ENCODE results near the gene UBE2G2. TPM values are rescaled to one million over a fixed set of nuclear protein-coding genes. Genes with fewer than 3 reads are reported as not detected.

UBE2G2 gene
- total RNA-seq, 2 donors from 2014 or later, result 67.7 to 138 TPM

DNA sequence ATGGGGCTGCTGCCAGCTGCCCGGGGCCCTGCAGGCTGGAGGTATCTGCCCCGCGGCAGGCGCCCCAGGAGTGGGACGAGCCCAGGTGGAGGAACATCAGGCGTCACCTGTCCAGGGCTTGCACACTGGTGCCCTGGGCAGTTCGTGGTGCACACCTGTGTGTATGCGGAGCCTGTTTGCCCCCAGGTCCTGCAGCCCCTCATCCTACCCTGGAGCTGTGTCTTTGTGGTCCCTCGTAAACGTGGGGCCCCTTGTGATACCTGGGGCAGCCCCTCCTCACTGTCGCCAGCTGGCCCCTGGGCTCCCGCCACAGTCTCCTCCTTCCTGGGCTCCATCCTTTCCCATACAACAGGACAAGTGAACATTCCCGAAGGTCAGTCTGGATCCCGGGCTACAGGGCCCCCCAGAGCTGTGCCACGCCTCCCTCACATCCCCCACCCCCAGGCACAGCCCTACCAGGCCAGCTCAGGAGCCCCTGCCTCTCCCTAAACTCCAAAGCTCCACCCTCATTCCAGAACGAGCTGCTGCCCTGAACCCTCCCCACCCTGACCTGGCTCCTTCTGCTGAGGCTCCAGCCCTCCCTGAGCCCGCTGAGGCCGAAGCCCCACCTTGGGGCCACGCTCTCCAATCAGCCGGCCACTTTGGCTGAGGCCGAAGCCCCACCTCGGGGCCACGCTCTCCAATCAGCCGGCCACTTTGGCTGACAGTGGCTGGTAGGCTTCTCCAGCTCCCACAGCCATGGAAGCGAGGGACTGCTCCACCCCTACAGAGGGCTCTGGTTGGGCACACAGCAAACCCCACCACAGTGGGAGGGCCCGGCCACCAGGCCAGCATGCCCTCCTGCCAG, 42.6 kb downstream of the UBE2G2 start:
- TF ChIP-seq, protein P1, sequence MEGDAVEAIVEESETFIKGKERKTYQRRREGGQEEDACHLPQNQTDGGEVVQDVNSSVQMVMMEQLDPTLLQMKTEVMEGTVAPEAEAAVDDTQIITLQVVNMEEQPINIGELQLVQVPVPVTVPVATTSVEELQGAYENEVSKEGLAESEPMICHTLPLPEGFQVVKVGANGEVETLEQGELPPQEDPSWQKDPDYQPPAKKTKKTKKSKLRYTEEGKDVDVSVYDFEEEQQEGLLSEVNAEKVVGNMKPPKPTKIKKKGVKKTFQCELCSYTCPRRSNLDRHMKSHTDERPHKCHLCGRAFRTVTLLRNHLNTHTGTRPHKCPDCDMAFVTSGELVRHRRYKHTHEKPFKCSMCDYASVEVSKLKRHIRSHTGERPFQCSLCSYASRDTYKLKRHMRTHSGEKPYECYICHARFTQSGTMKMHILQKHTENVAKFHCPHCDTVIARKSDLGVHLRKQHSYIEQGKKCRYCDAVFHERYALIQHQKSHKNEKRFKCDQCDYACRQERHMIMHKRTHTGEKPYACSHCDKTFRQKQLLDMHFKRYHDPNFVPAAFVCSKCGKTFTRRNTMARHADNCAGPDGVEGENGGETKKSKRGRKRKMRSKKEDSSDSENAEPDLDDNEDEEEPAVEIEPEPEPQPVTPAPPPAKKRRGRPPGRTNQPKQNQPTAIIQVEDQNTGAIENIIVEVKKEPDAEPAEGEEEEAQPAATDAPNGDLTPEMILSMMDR (IDR thresholded peaks at IDR 0.05), result no peak
- no peaks in the 10 kb centered on the region for H3K9me3 ChIP-seq
- no peak overlapping the region for H3K27ac ChIP-seq
- DNase-seq (ENCODE audit: low spot score), result no peak
- ATAC-seq (ENCODE audit: insufficient number of reproducible peaks, low FRiP score, low read depth), result no peak
- H3K4me3 ChIP-seq, result no peak overlapping the region
- no peaks in the 10 kb centered on the region for H3K4me1 ChIP-seq (ENCODE audit: control insufficient read depth in 1 of 2, low read depth in 2 of 2)
- H3K27me3 ChIP-seq (replicated peaks; ENCODE audit: insufficient read depth), result no peaks in the 10 kb centered on the region
- no peaks in the 10 kb centered on the region for H3K36me3 ChIP-seq

DNA sequence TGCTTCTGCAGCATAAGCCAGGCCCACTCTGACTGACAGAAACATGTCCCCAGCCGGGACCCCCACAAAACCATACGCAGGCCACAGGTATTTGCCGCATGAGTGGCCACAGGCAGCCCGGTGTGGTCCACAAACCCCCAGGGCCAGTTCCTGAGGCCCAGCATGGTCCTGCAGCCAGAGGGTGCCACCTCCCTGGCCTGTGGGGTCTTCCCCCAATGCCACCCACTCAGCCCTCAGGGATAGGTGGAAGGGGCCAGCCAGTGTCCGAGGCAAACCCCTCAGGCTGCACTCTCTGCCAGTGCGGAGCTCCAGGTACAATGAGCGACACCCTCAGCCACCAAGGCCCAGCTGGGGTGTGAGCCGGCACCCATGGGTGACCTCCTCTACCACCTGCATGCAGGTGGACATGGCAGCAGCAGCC, 43.5 kb downstream of the UBE2G2 start:
- TF ChIP-seq, protein P1 (IDR thresholded peaks at IDR 0.05), result no peak
- no peaks in the 10 kb centered on the region for H3K9me3 ChIP-seq
- DNase-seq (ENCODE audit: low spot score), result no peak
- no peaks in the 10 kb centered on the region for H3K4me1 ChIP-seq (ENCODE audit: control insufficient read depth in 1 of 2, low read depth in 2 of 2)
- no peak overlapping the region for H3K27ac ChIP-seq
- no peak for ATAC-seq (ENCODE audit: insufficient number of reproducible peaks, low FRiP score, low read depth)
- H3K4me3 ChIP-seq, result no peak overlapping the region
- no peaks in the 10 kb centered on the region for H3K27me3 ChIP-seq (replicated peaks; ENCODE audit: insufficient read depth)
- H3K36me3 ChIP-seq, result no peaks in the 10 kb centered on the region

DNA sequence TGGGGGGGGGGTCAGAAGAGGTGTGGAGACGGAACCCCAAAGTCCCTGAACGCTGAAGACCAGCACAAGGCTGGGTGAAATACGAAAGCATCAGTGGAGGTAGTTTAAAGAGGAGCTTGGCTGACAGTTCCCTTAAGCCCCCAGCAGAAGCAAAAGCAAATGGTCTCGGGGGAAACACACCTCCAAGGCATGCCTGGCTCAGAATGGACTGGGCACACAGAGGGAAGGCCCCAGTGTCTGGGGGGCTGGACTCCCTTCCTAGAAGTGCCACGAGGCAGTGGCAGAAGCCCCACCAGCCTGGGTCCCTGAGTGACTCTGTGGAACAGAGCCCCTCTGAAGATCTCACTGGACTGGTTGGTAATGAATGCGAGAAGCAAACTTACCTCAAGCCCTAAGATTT, 43.9 kb downstream of the UBE2G2 start:
- H3K9me3 ChIP-seq, result no peaks in the 10 kb centered on the region
- H3K36me3 ChIP-seq, result no peaks in the 10 kb centered on the region
- H3K27ac ChIP-seq, result no peak overlapping the region
- no peak overlapping the region for H3K4me3 ChIP-seq
- no peaks in the 10 kb centered on the region for H3K4me1 ChIP-seq (ENCODE audit: control insufficient read depth in 1 of 2, low read depth in 2 of 2)
- no peaks in the 10 kb centered on the region for H3K27me3 ChIP-seq (replicated peaks; ENCODE audit: insufficient read depth)
- ATAC-seq (ENCODE audit: insufficient number of reproducible peaks, low FRiP score, low read depth), result no peak
- TF ChIP-seq, protein P1 (IDR thresholded peaks at IDR 0.05), result no peak
- DNase-seq (ENCODE audit: low spot score), result no peak

DNA sequence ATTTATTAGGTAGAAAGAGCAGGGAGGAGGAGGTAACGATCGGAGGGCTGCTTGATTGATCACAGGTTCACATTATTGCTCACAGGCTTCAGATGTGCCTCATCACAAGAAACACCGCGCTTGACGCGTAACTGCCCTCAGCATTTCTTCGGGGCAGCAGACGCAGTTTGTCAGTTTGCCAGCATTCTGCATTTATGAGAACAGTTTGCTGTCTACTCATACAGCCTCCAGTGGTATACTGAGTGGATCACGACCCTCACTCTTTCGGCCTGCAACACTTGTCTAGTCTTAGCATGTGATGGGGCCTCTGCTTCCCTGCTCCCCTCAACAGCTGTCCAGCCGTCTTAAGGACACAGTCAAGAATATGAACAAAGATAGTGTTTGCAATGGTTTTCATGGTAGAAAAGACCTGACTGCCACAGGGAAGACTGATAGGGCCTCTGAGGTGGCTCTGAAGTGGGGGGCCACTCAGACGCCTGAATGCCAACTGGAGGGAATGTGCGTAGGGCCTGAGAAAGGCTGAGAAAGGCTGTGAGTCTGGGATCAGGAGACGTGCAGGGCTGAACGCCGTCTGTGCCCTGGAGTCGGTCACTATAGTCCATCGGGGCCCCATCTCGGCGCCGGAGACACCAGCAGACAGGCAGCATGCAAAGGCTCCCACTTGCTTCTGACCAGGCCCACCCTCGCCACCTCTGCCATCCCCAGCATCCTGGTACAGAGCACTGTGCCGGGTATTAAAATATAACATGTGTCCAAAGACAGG, 45.0 kb downstream of the UBE2G2 start:
- ATAC-seq (ENCODE audit: insufficient number of reproducible peaks, low FRiP score, low read depth) (no peak), DNase-seq (ENCODE audit: low spot score) (no peak)
- H3K27ac ChIP-seq, result no peak overlapping the region
- H3K4me3 ChIP-seq, result no peak overlapping the region
- TF ChIP-seq, protein P1 (IDR thresholded peaks at IDR 0.05), result no peak
- no peaks in the 10 kb centered on the region for H3K36me3 ChIP-seq
- H3K4me1 ChIP-seq (ENCODE audit: control insufficient read depth in 1 of 2, low read depth in 2 of 2), result no peaks in the 10 kb centered on the region
- no peaks in the 10 kb centered on the region for H3K27me3 ChIP-seq (replicated peaks; ENCODE audit: insufficient read depth)
- no peaks in the 10 kb centered on the region for H3K9me3 ChIP-seq

DNA sequence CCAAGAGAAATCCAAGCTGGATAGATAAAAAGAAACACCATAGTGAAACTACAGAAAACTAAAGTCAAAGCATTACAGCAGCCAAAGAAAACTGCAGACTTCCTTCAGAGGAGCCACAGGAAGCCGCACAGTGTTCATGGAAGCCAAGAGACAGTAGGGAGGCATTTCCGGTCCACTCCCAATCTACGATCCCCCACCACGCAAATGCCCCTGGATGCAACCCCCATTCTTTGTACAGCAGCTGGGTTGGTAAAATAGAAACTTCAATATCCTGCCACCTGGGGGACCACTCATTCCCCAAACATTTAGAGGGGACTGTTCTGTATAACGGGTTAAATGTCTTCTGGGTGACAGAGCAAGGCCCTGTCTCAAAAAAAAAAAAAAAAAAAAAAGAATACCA, 46.4 kb downstream of the UBE2G2 start:
- Histone ChIP-seq H3K36me3 (no peaks in the 10 kb centered on the region), H3K27ac (no peak overlapping the region), H3K27me3 (replicated peaks; ENCODE audit: insufficient read depth) (no peaks in the 10 kb centered on the region), H3K4me3 (no peak overlapping the region), H3K4me1 (ENCODE audit: control insufficient read depth in 1 of 2, low read depth in 2 of 2) (no peaks in the 10 kb centered on the region), H3K9me3 (no peaks in the 10 kb centered on the region)
- ATAC-seq (ENCODE audit: insufficient number of reproducible peaks, low FRiP score, low read depth), result no peak
- TF ChIP-seq, protein P1 (IDR thresholded peaks at IDR 0.05), result no peak
- no peak for DNase-seq (ENCODE audit: low spot score)

Measured in thoracic aorta (tissue), 2 donors.